IPS-NIHi7 (cell line): Measurements from ENCODE around the gene CDK17.
"Not testable (repeated sequence)": the region's sequence is repeated elsewhere in the genome, so short reads cannot be mapped to it uniquely, and the experiment has no call there.

Source experiments
- DNase-seq: peaks from one replicate; pipeline ENCODE4 v3.0.0; 2012; ENCODE audit warnings: mixed read lengths; ENCODE audit errors: extremely low spot score

CDK17 gene

DNA sequence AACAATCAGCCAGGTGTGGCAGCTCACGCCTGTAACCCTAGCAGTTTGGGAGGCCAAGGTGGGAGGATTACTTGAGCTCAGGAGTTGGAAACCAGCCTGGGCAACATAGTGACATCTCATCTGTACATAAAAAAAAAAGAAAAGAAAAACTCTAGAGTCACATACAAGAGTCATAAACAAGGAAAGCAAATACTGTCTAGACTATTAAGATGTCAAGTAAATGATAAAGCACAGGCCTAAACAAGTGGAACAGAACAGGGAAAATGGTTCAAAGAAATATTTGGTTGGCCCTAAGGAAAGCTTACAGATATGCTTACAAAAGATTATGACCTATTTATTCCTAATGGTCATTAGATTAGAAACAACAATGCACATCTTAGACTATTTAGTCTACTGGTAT is 12.3 kb downstream of the CDK17 start:
- no peak for DNase-seq

DNA sequence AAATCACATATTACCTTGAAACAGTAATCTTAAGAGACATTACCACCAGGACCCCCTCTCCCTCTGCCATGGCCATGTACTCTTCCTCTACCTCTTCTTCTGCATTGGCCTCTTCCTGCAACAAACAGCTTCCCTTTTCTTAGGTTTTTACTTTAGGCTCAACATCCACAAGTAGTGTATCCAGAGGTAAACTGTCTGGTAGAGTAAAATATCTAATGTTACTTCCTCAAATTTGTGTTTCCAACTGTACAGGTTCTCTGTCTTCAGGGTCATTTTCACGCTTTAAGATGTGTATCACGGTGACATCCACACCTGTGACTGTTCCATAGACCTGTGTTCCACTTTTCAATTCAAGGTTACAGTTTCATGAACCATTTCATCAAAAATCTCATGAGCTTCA is 13.4 kb downstream of the CDK17 start:
- DNase-seq, result no peak

DNA sequence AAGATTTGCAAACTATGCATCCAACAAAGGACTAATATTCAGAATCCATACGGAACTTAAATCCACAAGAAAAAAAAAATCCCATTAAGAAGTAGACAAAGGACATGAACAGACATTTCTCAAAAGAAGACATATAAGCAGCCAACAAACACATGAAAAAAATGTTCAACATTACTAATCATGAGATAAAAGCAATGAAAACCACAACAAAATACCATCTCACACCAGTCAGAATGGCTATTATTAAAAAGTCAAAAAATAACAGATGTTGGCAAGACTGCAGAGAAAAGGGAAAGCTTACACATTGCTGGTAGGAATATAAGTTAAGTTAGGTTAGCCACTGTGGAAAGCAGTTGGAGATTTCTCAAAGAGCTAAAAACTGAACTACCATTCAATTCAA is 16.2 kb downstream of the CDK17 start:
- DNase-seq, result no peak

DNA sequence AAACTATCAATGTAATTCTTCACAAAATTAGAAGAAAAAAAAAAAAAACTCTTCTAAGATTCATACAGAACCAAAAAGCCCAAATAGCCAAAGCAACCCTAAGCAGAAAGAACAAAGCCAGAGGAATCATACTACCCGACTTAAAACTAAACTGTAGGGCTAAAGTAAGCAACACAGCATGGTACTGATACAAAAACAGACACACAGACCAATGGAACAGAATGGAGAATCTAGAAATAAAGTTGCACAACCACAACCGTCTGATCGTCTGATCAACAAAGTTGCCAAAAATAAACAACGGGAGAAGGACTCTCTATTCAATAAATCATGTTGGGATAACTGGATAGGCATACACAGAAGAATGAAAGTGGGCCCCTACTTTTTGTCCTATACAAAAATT is 16.9 kb downstream of the CDK17 start:
- no peak for DNase-seq

DNA sequence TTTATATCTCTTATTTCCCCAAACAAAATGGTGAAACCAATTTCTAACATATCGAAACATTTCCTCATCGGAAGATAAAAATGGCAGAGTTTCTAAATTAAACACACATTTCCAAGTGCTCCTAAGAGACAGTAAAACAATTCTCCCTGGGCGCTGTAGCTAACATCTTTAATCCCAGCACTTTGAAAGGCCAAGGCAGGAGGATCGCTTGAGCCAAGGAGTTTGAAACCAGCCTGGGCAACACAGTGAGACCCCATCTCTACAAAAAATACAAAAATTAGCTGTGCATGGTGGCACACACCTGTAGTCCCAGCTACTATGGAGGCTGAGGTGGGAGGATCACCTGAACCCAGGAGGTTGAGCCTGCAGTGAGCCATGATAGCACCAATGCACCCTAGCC is 20.5 kb downstream of the CDK17 start:
- DNase-seq, result not testable (repeated sequence)

DNA sequence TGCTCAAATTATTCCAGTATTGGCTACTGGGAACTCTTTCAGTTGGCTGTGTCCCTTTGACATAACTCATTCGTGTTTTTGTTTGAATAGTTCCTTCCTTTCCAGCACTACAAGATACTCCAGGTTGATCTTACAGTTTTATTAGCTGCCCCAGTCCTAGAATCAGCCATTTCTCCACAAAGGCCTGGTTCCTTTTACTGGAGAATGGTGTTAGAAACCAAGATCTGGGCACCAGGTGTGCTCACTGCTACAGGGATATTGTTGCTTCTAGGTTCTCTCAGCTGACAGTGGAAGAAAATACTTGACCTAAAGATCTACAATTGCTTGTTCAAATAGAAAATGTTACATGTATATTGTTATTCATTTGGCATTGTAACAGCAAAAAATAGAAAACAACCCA is 21.9 kb downstream of the CDK17 start:
- no peak for DNase-seq

DNA sequence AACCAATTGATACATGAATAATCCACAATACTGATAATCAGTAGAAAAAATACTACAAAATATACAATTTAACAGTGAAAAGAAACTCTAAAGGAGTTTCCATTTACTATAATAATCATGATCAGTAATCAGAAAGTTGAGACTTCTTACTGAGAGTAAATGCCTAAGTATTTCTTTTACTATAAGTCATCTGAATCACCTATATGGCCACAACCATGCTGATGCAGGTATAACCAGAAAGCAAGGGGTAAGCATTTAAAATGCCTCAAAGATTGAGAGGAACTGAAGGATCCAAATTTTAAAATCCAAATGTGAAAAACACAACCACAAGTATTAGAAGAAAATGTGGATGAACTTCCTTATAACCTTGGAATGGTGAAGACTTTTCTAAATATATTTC is 23.4 kb downstream of the CDK17 start:
- no peak for DNase-seq

DNA sequence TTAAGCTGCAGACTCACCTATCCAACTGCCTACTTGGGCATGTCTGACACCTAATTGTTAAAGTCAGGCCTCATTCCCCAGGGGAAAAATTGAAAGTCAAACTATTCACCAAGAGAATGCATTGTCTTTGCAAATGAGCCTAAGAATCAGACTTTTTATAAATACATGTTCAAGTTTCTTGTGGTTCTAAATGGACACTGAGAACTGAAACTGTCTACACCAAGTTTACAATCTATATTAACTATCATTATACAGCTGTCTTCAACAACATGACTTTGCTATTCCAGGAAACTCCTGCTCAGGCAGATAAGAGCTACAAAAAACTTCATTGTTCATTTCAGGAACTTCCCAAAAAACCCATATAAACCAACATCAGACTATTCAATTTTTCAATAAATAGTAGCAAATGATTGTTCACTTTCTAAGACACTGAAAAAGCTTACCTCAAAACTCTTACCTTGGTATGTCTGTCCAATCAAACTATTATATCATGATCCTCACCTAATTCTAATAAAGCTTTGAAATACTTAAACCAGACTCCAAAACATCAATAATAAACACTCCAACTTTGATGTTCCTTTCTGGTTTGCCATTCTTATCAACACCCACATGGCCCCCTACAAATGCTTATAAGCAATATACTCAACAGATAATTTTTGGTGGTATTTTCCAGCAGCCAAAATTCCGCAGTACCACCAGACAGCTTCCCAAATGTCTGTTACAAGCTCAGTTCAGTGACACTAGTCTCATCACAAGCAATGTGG is 24.2 kb downstream of the CDK17 start:
- no peak for DNase-seq

DNA sequence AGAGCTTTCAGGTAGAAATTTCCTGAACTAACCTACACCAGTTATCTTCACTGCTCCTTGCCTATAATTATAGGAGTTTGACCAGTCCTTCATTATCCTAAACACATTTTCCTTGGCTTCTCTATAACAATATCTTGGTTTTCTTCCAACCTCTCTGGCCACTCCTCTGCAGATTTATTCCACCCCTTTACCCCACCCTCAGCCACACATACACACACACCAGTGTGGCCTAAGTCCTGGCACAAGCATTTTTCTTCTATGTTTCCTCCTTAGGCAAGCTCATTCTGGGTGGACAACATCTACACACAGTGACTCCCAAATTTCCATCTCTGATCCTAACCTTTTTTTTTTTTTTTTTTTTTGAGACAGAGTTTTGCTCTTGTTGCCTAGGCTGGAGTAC is 25.1 kb downstream of the CDK17 start:
- no peak for DNase-seq

DNA sequence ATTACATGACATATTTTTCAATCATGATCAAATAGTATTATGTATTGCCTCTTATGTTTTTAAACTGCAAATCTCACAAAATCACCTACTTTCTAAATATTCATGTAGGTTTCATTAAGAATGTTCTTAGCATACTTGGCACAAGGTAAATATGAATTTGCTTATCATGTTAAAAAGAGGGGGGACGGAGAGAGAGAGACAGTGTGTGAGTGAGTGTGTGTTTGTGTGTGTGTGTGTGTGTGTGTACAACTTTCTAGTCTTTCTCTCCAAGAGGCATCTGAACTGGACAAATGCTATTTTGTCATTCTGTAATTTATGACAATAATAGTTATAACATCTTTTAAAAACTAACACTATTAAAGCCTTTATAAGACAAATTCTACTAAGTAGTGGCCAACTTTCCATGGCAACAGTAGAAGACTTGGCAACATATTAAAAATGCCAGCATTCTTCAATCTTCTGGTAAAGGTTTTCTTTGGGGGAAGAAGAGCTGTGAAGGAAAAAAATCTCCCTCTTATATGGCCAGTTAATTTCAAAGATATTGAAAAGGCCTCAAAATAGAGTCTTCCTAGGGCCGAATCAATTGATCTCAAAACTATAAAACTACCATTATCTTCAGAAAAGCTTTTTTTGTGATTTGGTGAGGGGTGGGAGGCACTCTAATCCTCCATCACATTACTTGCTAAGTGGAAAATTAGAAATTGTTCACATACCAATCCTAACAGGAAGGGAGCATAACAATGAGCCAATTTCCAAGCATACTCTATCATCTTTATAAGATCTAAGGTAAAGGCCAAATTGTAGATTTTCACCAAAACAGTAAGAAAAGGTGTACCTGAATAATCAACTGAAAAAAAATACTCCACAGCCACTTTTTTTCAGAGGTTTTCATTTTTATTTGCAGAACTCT is 28.2 kb downstream of the CDK17 start:
- no peak for DNase-seq

DNA sequence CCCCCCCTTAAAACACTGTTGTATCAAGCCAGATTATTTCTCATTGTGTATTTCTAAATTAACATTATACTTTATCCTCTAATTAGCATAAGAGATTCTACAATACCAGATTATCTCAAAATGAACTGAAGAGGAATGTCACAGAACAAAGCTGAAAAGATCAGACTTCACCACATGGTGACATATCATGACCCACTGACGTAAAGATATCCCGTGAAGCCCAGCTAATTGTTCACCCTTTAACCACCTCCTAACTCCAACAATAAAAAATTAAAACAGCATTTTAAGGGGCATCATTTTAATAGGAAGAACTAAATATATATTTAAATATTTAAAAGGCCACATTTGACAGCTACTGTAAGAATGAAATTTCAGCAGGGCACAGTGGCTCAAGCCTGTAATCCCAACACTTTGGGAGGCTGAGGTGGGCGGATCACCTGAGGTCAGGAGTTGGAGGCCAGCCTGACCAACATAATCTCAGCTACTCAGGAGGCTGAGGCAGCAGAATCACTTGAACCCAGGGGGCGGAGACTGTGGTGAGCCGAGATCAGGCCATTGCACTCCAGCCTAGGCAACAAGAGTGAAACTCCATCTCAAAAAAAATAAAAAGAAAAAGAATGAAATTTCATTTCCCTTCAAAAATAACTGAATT is 29.0 kb downstream of the CDK17 start:
- no peak for DNase-seq

DNA sequence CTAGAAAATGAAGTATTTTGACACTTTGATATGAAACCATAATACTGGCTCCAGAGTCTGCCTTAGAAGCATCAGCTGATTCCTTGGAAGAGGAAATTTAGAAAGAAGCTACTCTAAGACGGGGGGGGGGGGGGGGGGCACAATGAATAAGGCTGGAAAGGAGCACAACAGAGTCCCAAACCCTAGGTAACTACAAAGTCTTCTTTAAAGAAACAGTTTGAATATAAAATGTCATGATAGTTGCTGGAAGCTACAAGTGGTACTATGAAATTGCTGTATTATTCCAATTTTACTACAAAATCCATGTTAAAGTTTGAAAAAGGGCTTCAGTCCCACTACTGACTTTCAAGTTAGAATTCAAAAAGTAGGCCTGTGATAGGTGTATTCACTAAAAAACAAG is 31.6 kb downstream of the CDK17 start:
- no peak for DNase-seq

DNA sequence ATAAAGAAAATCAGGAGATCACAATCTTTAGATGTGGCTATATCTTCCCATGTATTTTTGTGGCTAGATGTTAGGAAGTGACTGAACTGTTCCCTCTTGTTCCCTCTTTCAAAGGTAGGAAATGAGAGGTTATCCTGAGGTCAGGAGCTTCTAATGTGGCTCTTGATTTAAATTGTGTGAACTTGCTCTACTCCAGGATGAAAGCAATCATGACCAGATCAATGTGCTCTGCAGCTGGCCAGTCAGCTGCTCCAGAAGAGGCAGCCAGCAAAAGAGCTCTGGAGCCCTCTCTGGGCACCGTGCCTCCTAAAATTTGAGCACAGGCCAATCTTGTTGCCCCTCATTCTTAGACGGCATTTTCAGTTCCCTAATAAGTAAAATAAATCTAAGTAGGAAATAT is 32.0 kb downstream of the CDK17 start:
- DNase-seq, result no peak

DNA sequence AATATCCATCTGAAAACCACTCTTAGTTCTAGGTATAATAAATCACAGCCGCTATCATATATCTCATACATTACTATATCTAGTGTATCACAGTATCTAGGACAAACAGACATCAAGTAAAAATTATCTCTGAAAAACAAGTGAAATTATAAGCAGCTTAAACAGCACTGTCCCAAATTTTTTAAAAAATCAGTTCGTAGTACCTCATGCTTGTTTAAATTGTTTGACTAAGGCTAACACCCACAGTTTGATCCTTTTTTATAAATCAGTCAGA is 33.9 kb downstream of the CDK17 start:
- no peak for DNase-seq

DNA sequence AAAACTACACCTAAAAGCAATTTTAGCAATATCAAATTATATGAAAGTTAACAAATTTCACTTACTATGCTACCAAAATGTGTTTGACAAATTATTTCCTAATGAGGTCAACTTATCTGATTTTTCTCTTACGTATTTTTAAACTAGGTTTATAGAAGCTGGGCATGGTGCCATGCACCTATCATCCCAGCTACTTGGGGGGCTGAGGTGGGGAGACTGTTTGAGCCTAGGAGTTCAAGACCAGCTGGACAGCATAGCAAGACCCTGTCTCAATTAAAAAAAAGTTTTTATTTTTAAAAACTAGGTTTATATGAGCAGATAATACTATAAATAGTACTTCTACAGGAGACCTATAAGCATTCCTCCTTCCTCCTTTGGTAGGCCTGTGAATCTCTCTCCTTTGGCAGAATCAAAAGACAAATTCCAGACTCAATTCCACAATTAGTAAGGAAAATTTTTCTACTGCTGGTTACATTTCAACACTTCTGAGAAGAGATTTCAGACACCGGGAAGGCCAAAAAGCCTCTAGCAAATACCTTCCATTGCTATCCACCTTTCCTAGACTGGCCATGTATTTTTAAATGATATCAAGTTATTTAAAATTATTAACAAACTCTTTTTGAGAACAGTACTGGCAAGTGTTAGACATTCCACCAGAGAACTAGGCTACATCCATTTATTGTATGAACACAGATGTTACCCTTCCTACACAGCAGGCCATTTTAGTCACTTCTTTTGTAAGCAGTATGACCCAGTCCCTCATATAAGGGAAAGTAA is 34.4 kb downstream of the CDK17 start:
- no peak for DNase-seq

DNA sequence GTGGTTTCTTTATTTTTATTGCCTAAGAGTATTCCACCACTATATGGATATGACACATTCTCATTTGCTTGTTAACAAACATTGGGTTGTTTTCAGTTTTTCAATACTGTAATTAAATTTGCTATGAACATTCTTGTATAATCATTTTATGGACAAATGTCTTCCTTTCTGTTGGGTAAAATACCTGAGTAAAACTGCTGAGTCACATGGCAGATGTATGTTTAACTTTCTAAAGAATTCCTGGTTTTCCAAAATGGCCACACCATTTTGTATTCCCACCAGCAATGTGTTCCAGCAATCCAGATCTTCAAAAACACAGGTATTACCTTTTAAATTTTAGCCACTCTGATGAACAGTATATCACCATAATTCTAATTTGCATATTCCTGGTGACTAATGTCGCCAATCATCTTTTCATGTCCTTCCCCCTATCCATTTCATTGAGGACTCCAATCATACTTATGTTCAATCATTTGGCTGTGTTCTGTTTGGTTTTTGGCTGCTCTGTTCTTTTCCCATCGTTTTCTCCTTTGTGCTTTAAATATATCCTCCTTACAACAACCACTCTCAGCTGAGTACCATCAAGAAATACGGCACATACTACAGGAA is 36.0 kb downstream of the CDK17 start:
- no peak for DNase-seq

DNA sequence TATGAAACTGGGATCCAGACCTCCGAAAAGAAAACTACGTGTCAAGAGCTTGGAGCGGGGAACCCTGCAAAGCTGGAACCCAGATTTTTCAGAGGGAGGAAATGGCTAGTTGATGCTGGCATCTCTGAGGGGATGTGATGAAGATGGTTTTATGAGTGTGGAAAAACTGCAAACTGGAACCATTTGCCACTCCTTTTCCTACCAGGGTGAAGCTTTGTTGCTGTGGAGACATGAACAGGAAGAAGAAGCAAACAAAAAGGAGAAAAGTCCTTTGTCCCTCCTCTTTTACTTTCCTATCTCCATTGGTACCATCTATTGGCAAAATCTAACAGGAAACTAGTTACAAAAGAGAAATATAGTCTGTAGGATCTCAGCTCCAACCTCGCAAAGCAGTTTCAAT is 39.2 kb downstream of the CDK17 start:
- no peak for DNase-seq

DNA sequence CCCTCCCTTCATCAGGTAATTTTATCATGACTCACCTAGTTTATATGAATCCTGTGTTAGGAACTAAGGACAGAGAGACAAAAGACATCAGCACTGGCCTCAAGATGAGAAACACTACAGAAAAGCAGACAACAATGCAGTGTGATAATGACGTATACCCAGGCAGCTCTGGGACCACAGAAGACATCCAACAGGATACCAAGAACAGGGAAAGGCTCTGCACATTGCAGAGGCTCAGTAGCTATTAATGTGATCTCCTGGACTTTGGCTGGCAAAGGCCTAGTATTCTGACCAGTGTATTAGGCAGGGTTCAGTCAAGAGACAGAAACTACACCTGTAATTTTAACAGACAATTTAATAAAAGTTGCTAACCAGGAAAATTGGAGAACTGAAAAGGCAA is 39.7 kb downstream of the CDK17 start:
- no peak for DNase-seq

DNA sequence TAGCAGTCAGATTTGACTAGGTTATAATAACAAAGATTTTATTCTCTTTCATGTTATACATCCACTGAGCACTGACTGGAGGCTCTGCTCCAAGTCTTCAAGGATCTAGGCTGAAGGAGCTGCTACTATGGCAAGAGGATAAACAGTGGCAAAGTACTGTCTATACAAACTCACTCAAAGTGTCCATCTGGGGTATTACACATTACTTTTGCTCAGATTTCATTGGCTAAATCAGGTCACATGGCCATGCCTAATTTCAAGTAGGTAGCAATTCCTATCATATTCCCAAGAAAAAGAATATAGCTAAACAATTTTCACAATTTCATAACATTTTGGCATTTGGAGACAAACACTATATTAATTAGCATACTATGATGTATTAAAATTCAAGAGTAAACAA is 40.9 kb downstream of the CDK17 start:
- no peak for DNase-seq

DNA sequence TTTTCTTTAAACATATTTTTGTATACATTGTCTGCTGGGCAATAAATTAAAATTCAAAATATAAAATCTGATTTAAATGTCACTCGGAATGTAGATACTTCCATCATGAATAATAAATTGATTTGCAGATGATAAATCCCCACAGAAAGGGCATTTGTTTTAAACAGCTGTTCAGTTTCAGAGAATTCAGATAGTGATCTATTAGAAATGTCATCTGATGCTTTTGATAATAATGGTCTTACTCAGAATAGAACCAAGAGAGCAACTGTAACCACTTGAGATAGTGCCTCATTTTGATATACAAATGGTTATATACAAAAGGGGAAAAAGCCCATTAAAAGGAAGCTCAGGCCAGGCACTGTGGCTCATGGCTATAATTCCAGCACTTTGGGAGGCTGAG is 43.4 kb downstream of the CDK17 start:
- DNase-seq, result no peak

DNA sequence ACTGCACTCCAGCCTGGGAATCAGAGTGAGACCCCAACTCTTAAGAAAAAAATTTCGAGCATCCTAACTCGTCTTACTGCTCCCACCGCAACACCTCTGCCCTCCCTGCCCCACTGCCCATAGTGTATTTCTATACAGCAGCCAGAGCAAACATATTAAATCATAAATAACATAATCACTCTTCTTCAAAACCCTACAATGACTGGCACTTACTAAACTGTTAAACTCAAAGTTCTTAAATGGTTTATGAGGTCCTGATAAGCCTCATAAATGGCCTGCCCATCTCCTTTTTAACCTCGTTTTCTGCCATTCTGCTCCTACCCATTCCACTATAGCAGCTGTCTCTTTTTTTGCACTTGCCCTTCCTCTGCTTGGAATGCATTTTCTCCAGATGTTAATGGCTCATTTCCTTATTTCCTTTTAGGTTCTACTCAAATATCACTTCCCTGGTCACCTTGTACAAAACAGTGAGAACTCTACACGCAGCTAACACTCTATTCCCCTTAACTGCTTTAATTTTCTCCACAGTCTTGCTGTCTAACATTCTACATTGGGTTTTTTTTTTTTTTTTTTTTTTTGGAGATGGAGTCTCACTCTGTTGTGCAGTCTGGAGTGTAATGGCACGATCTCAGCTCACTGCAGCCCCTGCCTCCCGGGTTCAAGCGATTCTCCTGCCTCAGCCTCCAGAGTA is 45.2 kb downstream of the CDK17 start:
- DNase-seq, result no peak
